SK-N-SH treated with all-trans-retinoic acid at 6 μM for 48 hours (cell line): ENCODE measurements around the gene ABHD2.

Experiments
- CSRNP3 ChIP-seq: fragments of 250-450 bp; sonication (Bioruptor Pico); IDR thresholded peaks from 2 replicates; pipeline ENCODE4 v1.5.1; 2021; ENCODE audit warnings: mild to moderate bottlenecking, moderate library complexity
- ESRRG ChIP-seq: fragments of 250-450 bp; sonication (Bioruptor Pico); IDR thresholded peaks from 2 replicates; pipeline ENCODE4 v1.6.1; 2021; ENCODE audit warnings: mild to moderate bottlenecking
- ISL1 ChIP-seq: fragments of 250-450 bp; sonication (Bioruptor Pico); IDR thresholded peaks from 2 replicates; pipeline ENCODE4 v2.1.2; 2022; ENCODE audit warnings: mild to moderate bottlenecking, moderate library complexity
- PATZ1 ChIP-seq: fragments of 250-450 bp; sonication (Bioruptor Pico); IDR thresholded peaks from 2 replicates; pipeline ENCODE4 v1.8.0; 2020; ENCODE audit warnings: mild to moderate bottlenecking, moderate library complexity, borderline replicate concordance
- RARB ChIP-seq: fragments of 250-450 bp; sonication (Bioruptor Pico); IDR thresholded peaks from 2 replicates; pipeline ENCODE4 v1.8.0; 2021; ENCODE audit warnings: mild to moderate bottlenecking, moderate library complexity
- SNAI2 ChIP-seq: fragments of 250-450 bp; sonication (Bioruptor Pico); IDR thresholded peaks from 2 replicates; pipeline ENCODE4 v1.5.0; 2020; ENCODE audit warnings: mild to moderate bottlenecking, moderate library complexity
- TSHZ2 ChIP-seq: fragments of 250-450 bp; sonication (Bioruptor Pico); IDR thresholded peaks from 2 replicates; pipeline ENCODE4 v1.5.0; 2020; ENCODE audit warnings: mild to moderate bottlenecking, moderate library complexity
- ZC3H10 ChIP-seq: fragments of 250-450 bp; sonication (Bioruptor Pico); IDR thresholded peaks from 2 replicates; pipeline ENCODE4 v1.5.1; 2021; ENCODE audit warnings: mild to moderate bottlenecking, moderate library complexity
- ZFP30 ChIP-seq: fragments of 450-650 bp; formaldehyde crosslinking; IDR thresholded peaks from 2 replicates; pipeline ENCODE4 v1.5.0; 2022; ENCODE audit warnings: mild to moderate bottlenecking, moderate library complexity

- TF ChIP-seq ZC3H10 (no peak), SNAI2 (no peak), ZFP30 (CRISPR knock-in tag) (no peak), TSHZ2 (CRISPR knock-in tag) (no peak), ISL1 (CRISPR knock-in tag) (no peak), RARB (CRISPR knock-in tag) (no peak), PATZ1 (CRISPR knock-in tag) (no peak), ESRRG (CRISPR knock-in tag) (no peak), CSRNP3 (CRISPR knock-in tag) (no peak)
Observed at GRCh38 chr15:89157918-89158564, 69.8 kb downstream of the ABHD2 start.
